Measurements from ENCODE around the gene LPIN1. TPM values are rescaled to one million over a fixed set of nuclear protein-coding genes. Genes with fewer than 3 reads are reported as not detected.
A peak's percentile ranks its signal among the peaks of the same experiment; 100 is the strongest.

LPIN1 gene
- total RNA-seq, 1 donor from 2014 or later = 23.4 TPM

- no peak overlapping the region for H3K27ac ChIP-seq (ENCODE audit: low read depth, low read length)
- Mint-ChIP-seq H3K4me1 (ENCODE audit: low read depth, unreplicated experiment) (peaks cover 37% of the 10 kb centered on the region), H3K9me3 (ENCODE audit: unreplicated experiment) (peaks cover 4% of the 10 kb centered on the region), H3K27me3 (ENCODE audit: low read depth, unreplicated experiment) (no peaks in the 10 kb centered on the region), H3K4me3 (ENCODE audit: unreplicated experiment) (no peak overlapping the region), H3K27ac (ENCODE audit: unreplicated experiment) (no peak overlapping the region), H3K36me3 (ENCODE audit: low read depth, unreplicated experiment) (no peaks in the 10 kb centered on the region)
- H3K4me3 ChIP-seq (ENCODE audit: insufficient read depth, low read depth, low read length) = no peak overlapping the region
- H3K9ac ChIP-seq (ENCODE audit: low read length) = no peak overlapping the region
- H2AFZ ChIP-seq (ENCODE audit: low read depth, low read length) = no peak overlapping the region
- H3K79me2 ChIP-seq (ENCODE audit: insufficient read depth, low read length) = peaks cover 17% of the 10 kb centered on the region
- H3K4me1 ChIP-seq (ENCODE audit: insufficient read depth, low read length) = peaks cover 24% of the 10 kb centered on the region
- H3K9me3 ChIP-seq (ENCODE audit: insufficient read depth, low read depth, low read length) = no peaks in the 10 kb centered on the region
- FAIRE-seq (no peak), DNase-seq (ENCODE audit: low read depth) (no peak)
- H4K20me1 ChIP-seq (ENCODE audit: insufficient read depth, low read length) = peaks cover 15% of the 10 kb centered on the region
- TF ChIP-seq CTCF (IDR thresholded peaks at IDR 0.05; ENCODE audit: insufficient read depth, low read depth, low read length) (no peak), EZH2 (IDR thresholded peaks at IDR 0.05; ENCODE audit: insufficient read depth, low read length) (no peak)
- H3K27me3 ChIP-seq (ENCODE audit: insufficient read depth, low read length) = no peaks in the 10 kb centered on the region
- no peaks in the 10 kb centered on the region for H3K36me3 ChIP-seq (ENCODE audit: insufficient read depth, low read length)
- no peak overlapping the region for H3K4me2 ChIP-seq (ENCODE audit: low read length)
These were observed 3.1 kb upstream of the LPIN1 start for GRCh38 chr2:11743366-11743765.

- H3K9me3 Mint-ChIP-seq (ENCODE audit: unreplicated experiment) = peaks cover 4% of the 10 kb centered on the region
- H3K9ac ChIP-seq (ENCODE audit: low read length) = peak overlapping the region; percentile 46
- peak overlapping the region; percentile 54 for H3K4me3 Mint-ChIP-seq (ENCODE audit: unreplicated experiment)
- no peaks in the 10 kb centered on the region for H3K36me3 ChIP-seq (ENCODE audit: insufficient read depth, low read length)
- no peaks in the 10 kb centered on the region for H3K27me3 Mint-ChIP-seq (ENCODE audit: low read depth, unreplicated experiment)
- H3K27me3 ChIP-seq (ENCODE audit: insufficient read depth, low read length) = no peaks in the 10 kb centered on the region
- H3K4me2 ChIP-seq (ENCODE audit: low read length) = peak overlapping the region; percentile 78
- H3K4me1 Mint-ChIP-seq (ENCODE audit: low read depth, unreplicated experiment) = peaks cover 31% of the 10 kb centered on the region
- peaks cover 22% of the 10 kb centered on the region for H4K20me1 ChIP-seq (ENCODE audit: insufficient read depth, low read length)
- peak overlapping the region; percentile 85 for H3K27ac Mint-ChIP-seq (ENCODE audit: unreplicated experiment)
- peak overlapping the region; percentile 70 for H2AFZ ChIP-seq (ENCODE audit: low read depth, low read length)
- FAIRE-seq (peak; percentile 76), DNase-seq (ENCODE audit: low read depth) (peak; percentile 100)
- H3K27ac ChIP-seq (ENCODE audit: low read depth, low read length) = peak overlapping the region; percentile 42
- H3K4me1 ChIP-seq (ENCODE audit: insufficient read depth, low read length) = peaks cover 27% of the 10 kb centered on the region
- peaks cover 24% of the 10 kb centered on the region for H3K79me2 ChIP-seq (ENCODE audit: insufficient read depth, low read length)
- no peaks in the 10 kb centered on the region for H3K36me3 Mint-ChIP-seq (ENCODE audit: low read depth, unreplicated experiment)
- no peak for TF ChIP-seq EZH2 (IDR thresholded peaks at IDR 0.05; ENCODE audit: insufficient read depth, low read length)
- TF ChIP-seq CTCF (IDR thresholded peaks at IDR 0.05; ENCODE audit: insufficient read depth, low read depth, low read length) = no peak
- no peak overlapping the region for H3K4me3 ChIP-seq (ENCODE audit: insufficient read depth, low read depth, low read length)
- H3K9me3 ChIP-seq (ENCODE audit: insufficient read depth, low read depth, low read length) = no peaks in the 10 kb centered on the region
These were observed 2.4 kb upstream of the LPIN1 start for GRCh38 chr2:11743846-11744553.
